ENCODE data around the gene BASP1.

DNA sequence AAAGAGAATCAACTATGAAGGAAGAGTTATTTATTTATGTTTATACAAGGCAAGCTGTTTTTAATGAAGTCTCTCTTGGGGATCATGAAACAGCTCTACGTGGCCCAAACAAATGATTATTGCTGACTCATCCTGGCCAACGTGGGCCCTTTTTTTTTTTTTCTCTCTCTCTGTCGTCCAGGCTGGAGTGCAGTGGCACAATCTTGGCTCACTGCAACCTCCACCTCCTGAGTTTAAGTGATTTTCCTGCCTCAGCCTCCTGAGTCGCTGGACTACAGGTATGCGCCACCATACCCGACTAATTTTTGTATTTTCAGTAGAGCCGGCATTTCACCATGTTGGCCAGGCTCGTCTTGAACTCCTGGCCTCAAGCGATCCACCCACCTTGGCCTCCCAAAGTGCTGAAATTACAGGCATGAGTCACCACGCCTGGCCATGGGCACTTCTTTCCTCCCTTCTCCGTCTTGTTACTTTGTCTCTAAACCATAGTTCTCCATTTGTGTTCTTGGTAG lies 98.3 kb downstream of the BASP1 start:
- TF ChIP-seq POLR2AphosphoS5 (IDR thresholded peaks at IDR 0.05; ENCODE audit: borderline replicate concordance, low read depth, low read length): no peak
- no peak for TF ChIP-seq EZH2 (IDR thresholded peaks at IDR 0.05)
